HG03139 (cell line): ENCODE results near the gene MYO18B.

Experiments
- ATAC-seq: cut with Tn5 transposase; IDR thresholded peaks from one replicate; pipeline ENCODE4 v1.9.1; 2021; ENCODE audit not compliant: unreplicated experiment

MYO18B gene

DNA sequence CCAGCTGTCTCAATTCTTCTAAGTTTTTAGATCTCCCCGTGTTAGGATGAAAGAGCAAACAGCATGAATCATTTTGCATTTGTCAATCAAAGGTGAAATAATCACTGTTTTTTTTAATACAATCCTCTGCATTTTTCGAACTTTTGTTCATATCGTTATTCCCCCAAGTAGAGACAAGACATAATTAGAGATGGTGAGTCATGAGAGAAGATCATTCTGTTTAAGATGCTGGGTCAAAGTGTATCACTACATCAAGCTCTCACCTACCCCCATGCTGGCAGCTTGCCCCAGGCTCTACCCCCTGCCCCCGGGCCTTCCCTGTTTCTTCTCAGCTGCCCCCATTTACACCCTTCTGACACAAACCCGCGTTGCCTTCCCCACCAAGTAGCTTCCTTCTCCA lies 30.5 kb upstream of the MYO18B start:
- no peak for ATAC-seq

DNA sequence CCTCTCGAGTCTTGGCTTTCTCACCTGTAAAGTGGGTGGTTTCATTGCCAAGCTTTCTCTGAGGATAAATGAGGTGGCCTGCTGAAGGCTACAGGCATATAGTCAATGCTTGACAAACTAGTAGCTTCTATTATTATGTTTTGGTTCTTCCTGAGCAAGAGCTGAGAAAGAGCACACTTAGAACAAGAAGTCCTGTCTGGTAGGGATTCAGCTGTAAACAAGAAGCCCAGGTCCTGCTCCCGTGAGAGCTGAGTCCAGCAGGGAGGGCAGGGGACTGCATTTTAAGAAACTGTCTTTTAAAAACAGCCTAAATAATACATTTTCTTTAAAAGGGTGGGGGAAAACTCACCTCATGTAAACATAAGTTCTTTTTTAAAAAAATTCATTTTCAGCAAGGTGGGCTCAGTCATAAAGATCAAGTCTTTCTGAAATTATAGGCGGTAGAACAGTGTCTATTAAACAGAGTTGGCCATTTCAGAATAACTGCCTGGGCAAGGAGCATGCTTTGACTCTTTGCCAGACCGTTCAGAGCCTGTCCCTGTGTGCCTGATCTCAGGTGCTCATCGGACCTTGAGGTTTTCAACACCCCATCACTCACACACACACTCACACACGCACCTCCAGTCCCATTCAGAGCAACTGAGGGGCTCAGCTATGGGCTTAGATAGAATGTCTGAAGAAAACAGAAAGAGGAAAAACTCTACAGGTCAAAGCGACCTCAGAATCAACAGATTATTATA lies 29.2 kb upstream of the MYO18B start:
- no peak for ATAC-seq

DNA sequence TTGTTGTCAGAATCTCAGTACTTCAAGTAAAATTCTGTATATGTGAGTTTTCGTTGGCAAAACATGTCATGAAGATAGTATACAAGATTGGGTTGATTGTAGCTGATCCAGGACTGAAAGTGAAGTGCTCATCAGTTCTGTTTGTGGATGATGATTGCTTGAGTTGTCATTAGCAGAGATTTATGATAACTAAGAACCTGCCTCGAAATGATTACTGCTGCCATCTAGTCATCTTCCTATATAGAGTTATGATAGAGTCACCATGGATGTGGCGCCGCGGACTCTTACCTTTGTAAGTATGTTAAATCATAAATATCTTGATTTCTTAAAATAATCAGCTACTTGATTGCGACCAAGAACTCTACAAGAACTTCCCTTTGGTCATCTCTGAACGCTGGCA lies 27.9 kb upstream of the MYO18B start:
- ATAC-seq = no peak

DNA sequence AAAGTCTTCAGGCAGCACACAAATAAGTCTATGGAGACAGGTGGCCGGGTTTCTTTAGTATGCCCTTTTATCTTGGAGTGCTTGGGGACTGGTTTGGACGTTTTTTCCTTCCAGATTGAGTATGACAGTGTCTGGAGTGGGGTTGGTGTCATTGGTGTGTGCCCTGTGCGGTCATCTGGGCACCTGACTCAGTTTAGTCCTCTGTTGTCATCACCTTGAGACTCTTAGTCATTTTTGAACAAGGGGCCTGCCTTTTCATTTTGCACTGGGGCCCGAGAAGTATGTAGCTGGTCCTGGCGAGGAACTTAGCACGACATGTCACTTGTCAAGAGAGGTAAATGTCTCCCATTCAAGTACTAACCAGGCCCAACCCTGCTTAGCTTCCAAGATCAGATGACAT lies 27.2 kb upstream of the MYO18B start:
- no peak for ATAC-seq

DNA sequence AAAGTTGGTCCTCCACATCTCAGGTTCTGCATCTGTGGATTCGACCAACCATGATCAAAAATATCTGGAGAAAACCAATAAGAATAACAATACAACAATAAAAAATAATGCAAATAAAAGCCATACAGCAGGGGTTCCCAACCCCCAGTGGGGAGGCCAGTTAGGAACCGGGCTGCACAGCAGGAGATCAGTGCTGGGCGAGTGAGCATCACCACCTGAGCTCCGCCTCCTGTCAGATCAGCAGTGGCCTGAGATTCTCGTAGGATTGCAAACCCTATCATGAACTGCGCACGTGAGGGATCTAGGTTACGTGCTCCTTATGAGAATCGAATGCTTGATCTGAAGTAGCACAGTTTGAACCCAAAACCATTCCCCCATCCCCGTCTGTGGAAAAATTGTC lies 25.4 kb upstream of the MYO18B start:
- ATAC-seq = no peak

DNA sequence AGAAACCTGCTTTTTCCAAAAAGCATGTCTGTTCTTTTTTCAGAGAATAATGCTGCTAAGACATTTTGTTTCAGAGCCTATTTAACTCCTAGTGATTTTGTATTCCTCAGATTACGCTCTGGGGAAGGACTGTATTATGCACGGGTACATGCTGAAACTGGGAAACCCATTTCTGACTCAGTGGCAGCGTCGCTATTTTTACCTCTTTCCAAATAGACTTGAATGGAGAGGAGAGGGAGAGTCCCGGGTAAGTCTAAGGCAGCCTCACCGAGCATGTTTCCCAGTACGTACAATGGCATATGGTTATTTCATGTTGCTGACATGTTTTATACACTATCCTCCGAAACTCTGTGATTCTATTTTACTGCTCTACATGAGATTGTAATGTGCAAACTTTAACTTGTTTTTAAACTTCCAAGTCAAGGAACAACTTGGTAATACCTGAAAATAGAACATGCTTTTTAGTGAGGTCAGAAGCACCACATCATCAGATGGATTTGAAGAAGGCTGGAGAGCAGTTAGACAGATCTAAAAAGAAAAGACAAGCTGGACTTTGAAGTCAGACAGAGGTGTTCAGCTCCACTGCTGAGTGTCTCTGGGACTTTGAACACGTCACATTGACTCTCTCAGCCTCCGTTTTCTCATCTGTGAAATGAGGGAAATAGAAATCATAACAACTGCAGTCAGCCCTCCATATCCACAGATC lies 23.7 kb upstream of the MYO18B start:
- no peak for ATAC-seq

DNA sequence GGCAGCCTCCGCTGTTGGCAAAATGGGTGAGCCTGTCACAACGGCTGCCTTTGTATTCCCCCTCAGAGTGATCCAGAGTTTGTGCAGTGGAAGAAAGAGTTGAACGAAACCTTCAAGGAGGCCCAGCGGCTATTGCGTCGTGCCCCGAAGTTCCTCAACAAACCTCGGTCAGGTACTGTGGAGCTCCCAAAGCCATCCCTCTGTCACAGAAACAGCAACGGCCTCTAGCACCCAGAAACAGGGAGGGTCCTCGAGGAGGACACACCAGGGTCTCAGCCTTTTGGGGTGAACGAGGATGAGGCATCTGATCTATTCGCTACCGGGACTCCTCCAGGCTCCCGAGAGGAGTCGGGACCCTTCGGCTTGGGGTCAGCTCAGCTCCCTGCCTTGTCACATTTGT lies 19.8 kb upstream of the MYO18B start:
- no peak for ATAC-seq

DNA sequence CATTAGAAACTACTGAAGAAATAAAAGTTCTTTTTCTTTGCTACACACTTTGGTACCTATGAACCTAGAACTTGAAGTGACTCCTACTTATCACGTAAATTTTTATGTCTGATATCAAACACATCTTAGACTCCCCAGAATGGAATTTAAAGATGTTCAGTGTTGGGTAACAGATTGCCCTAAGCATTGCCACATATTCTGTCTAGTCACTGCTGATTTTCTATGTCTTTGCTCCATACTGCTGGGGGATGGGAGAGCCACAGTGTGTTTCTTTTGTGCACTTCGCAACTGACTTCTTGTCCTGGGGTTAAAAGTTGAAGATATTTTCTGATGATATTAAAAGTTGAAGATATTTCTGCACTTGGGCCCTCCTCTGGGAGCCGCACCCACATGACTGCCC lies 19.4 kb upstream of the MYO18B start:
- ATAC-seq = no peak

DNA sequence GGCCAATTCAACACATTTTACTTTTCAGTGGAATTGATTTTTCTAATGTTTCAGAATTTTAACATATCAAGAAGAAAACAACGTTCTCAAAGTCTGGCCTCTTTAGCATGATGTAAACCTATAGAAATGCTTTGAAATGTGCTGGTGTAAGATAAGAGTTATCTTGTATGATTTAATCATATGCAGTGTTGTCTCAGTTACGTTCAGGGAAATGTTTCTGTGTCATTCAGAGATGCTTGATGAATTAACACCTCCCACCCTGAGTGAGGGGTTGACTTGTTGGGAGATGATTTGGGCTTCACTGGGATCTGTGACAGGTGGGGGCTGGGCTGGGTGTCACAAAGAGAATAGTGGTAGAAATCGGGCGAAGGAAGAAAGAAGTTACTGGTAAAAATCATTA lies 15.7 kb upstream of the MYO18B start:
- ATAC-seq = no peak

DNA sequence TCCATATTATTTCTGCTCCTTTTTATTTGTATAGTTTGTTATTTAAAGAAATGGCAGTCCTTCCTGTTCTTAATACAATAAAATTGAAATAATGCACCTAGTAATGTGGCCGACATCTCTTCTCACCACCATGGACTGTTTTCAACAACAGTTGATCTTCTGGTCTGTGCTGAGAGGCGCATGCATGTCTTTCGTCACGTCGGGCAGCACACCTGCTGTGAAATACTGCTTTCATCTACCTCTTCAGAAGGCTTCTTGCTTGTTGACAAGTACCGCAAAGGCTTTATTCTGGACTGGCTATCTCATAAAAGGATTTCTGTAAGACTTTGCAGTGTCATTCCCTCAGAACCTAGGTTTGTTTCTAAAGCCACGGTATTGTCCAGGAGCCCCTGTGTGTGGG lies 13.9 kb upstream of the MYO18B start:
- no peak for ATAC-seq

DNA sequence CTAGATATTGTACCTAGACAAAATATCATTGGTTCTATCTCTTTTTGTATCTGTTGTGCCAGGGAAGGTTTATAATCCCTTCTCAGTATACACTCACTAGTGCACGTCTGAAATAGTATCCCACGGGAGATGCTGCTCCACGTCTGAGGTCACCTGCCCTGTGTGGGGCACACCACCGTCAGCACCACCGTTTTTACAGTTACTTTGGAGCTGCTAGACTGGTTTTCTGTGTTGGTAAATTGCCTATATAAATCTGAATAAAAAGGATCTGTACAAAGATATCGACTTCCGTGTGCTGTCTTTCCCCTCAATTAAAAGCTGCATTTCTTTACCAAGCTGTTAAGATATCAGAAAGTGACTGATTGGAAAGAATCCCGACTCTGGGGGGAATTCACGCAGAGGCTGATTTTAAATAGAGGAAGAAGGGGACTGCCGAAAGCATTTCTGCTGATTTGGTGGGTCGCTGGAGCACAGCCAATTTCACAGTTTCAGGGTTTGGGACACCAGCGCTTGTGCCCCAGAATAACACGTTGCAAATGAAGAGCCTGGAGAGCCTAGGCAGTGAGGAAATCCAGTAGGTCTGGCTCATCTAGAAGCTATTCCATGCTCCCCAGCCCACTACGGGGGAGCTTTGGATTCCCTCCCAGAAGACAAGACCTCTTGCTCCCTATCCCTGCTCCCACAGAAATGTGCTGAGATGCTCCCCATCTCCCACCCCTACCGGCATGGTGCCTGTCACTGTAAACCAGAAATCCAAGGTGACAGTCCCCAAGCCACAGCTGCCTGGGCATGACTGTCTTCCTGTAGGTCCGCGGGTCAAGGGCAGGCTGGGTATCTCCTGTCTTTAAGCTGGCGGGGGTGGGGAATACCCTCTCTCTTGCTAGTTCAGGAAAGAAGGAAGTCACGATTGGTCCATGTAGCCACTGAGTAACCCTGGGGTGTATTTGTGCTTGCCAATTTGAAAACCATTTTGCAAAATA lies 12.7 kb upstream of the MYO18B start:
- ATAC-seq = no peak

DNA sequence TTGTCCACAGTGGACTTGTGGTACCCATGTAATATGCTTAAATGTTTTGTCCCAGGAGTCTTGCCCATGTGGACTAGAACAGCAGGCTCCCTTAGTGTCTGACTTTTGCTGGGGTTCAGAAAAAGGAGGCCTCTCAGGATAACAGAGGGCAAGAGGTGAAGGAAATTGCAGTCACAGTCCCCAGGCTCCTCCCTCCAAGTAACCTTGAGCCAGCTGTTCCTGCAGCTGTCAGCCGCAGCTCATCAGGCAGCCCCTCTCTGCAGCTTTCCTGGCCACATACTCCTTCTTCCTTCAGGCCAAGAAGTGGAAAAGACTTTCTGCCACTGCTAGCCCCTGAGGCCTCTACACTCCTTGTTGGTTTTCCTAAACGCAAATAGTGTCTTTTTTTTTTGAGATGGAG lies 6.3 kb upstream of the MYO18B start:
- no peak for ATAC-seq

DNA sequence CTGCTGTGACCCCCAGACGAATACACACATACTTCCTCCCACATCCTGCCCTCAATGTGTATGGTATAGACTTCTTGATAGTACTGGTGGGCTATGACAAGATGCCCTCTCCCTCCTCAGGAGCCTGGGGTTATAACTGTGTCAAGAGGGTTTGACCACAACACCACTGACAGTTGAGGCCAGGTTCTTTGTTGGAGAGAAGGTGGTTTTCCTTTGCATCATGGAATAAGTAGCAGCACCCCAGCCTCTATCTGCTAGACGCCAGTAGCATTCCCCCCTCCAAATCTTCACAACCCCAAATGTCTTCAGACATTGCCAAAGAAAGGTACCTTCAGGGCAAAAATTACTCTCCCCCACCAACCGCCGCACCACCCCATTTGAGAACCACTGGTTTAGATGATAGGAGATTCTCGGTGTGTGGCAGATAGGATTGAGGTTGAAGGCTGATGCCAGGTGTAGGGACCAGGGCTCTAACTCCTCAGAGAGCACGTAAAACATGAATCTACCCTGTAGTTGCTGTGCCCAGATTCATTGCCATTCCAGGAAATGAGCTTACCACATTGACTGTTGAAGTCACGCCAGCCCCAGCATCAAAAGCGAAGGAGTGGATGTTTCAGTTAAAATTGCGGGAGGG lies 5.5 kb upstream of the MYO18B start:
- no peak for ATAC-seq

DNA sequence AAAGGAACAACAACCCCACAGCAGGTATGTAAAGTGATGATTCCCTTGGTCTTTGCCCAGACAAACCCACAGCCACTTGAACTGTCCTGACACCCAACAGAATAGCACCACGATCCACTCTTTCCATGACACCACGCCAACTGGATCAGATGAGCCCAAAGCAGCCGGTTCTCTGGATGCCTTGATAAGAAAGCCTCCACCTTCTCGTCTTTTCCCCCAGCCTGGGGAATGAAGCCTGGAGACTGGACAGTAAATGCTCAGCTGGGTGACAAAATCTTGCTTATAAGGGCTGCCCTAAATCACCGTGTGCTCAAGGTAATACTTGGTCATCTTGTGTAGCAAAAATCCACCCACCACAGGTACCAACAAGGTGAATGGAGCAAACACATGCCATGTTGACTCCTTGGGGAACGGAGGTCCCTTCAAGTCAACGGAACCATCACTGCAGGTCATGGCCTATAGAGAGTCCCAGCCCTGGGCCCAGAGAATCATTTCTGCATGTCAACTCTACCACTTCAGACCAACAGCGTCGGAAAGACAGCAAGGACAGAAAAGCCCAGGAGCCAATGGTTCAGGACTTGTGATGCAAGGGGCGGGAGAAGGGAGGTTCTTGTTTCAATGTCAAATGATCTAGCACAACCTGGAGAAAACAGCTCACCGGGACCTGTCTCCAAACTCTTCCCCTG lies 2.2 kb upstream of the MYO18B start:
- no peak for ATAC-seq

DNA sequence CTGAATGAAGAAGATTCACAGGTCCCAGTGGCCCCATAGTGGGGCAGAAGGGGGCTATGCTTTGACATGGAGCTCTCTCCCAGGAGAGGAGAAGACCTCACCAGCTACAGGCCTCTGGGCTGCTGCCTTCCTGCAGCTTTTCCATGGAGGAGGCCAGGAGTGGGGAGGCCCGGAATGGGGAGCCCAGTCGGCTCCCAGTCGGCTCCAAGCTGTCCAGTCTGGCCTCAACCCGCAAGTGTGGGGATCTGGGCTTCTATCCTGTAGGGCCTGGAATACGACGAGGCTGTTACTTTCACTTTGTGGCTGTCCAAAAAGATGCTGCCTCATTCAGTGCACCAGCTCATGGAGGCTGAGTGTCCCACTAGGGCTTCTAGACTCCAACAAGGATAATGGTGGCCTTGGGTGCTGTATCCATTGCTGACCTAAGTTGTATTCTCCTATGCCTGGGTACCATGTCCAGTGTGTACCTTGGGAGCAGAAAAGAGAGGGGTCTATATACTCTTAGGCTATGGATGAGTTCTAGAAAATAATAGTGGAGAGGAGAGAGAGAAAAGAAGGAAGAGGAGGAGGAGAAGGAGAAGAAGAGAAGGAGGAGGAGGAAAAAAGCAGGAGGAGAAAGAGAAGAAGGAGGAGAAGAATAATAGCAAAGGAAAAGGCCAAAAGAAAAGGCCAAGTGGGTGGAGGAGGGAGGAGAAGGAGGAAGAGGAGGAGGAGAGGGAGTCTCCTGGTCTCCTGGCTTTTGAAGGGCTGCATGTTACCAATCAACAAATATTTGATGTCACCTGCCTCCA lies 1.1 kb downstream of the MYO18B start:
- no peak for ATAC-seq

DNA sequence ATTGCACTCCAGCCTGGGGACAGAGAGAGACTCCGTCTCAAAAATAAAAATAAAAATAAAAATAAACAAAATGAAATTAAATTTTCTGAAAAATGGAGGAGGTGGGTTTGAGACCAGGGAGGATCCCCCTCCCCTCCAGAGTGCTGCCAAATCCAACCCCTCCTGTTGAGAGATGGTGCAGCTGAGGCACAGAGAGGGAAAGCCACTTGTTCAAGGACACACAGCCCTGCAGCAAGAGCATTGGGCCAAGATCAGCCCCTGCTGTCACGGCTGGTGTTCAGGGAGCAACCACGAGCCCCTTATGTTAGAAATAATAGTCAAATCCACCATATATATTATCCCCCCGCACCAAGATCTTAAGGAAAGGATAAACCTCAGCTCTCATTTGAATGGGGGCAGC lies 2.7 kb downstream of the MYO18B start:
- no peak for ATAC-seq

DNA sequence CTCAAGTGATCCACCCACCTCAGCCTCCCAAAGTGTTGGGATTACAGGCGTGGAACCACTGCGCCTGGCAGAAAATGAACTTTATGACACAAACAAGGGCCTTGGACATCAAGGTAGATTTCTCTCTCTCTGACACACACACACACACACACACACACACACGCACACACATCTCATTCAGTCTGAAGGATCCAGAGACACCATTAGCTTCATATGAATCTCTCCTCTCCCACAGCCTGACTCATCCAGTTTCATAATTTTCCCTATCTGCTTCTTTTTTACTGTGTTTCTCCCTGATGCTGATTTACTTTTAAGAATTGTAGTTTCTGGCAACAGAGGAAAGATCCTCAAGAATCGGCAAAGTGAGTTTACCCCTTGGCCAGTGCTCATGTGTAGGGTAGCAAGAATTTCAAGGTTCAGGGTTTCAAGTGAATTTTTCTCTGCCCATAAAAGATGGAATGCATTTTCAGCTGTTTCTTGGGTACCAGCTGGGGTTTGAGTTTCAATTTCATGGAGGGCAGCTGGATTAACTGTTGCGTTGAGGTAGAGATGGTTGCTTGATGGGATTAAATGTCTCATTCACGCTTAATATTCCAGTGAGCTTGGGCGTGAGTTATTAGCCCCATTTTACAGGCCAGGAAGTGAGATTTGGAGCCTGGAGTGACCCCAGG lies 3.5 kb downstream of the MYO18B start:
- no peak for ATAC-seq

DNA sequence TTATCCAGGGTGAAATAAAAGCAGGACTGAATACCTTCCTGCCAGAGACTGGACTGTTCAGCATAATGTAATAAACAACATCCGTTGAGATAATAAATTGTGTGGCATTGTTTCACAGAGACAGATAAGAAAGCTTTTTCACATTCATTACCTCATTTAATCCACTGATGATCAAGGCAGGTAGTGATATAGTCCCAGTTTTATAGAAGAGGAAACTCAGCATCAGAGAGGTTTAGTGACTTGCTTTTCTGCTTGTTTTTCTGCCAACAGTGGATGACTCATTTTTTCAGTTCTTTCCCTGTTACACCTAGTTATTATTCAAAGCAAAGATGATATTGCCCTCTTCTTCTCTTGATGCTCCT lies 4.0 kb downstream of the MYO18B start:
- ATAC-seq = no peak

DNA sequence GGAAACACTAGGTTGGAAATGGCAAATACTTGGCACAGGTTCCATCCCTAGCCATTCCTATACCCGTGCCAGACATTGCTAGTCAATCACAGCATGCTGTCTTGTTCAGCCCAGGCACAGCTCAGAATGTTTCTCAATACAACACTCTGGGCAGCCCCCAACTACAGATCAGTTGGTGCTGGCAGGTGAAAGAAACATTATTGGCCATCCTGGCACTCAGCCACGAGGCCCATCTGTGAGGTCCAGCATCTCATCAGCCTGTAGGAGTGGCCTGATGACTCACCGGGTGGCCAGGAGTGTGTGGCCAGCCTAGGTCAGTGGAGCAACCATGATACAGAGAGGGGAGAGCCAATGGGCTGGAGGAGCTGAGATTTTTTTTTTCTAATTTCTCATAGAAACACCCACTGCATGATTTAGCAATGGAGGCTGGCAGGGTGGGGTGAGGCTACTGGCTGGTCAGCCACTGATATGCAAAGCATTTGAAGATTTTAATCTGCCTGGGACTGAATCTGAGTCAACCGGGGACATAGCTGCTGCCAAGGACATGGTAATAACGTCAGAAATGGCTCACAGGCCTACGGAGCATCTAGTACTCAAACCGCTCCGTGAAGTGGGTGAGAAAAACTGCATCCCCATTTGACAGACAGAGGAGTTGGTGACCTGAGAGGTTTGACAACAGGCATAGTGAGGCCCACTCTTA lies 5.4 kb downstream of the MYO18B start:
- ATAC-seq = no peak
